OCI-LY1 (cell line): Measurements from ENCODE around the gene OR9I1.

ENCODE experiments used
- CTCF ChIP-seq: fragments of 200-600 bp; sonication (generic), shearing (Covaris generic); IDR thresholded peaks from 2 replicates; pipeline ENCODE4 v1.5.1; 2017; ENCODE audit warnings: mild to moderate bottlenecking, antibody characterized with exemption, low read length, moderate library complexity, mixed read lengths
- EZH2 ChIP-seq: fragments of 200-600 bp; sonication (generic), shearing (Covaris generic); IDR thresholded peaks from 2 replicates; pipeline ENCODE4 v1.8.0; 2017; ENCODE audit warnings: borderline replicate concordance, mixed run types, mild to moderate bottlenecking, antibody characterized with exemption, low read length, moderate library complexity, mixed read lengths

DNA sequence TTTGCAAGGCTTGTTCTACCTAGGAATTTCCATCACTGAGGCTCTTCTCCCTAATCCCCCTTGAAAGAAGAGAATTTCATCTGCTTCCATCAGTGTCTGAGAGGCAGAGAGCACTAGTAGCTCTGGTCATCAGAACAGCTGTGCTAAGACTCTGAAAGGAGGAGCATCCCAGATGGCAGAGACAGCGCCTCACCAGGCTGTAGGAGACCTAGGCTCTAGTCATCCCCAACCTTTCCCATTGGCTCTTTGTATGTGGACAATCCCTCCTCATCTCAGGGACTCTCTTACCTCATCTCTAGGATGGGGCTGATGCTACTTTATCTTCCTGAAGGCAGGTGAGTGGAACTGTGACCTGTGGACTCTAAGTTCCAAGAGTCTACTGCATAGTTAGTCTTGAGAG is 8.8 kb upstream of the OR9I1 start:
- TF ChIP-seq CTCF (no peak), EZH2 (no peak)
